GM10248 (cell line): Measurements from ENCODE around the gene HDAC9.

Experiments
- CTCF ChIA-PET: fragments of 300-600 bp; sonication (Branson Sonifier 250); formaldehyde crosslinking; extraction: SDS; loops from one replicate; lab custom pipeline; 2021; ENCODE audit warnings: antibody characterized with exemption; lab: Yijun Ruan, JAX
- POLR2A ChIA-PET: fragments of 350-650 bp; sonication (Branson Sonifier 250); formaldehyde crosslinking; extraction: SDS; loops from one replicate; lab custom pipeline; 2020; ENCODE audit warnings: antibody characterized with exemption; lab: Yijun Ruan, JAX
- DNase-seq: peaks from one replicate; pipeline ENCODE4 v3.0.0; 2012; ENCODE audit errors: extremely low spot score
- CTCF ChIP-seq: IDR thresholded peaks from 2 replicates; pipeline ENCODE4 v1.5.1; 2012; ENCODE audit warnings: mild to moderate bottlenecking, low read depth; ENCODE audit errors: extremely low read depth, missing control alignments, control extremely low read depth

The HDAC9 gene

DNA sequence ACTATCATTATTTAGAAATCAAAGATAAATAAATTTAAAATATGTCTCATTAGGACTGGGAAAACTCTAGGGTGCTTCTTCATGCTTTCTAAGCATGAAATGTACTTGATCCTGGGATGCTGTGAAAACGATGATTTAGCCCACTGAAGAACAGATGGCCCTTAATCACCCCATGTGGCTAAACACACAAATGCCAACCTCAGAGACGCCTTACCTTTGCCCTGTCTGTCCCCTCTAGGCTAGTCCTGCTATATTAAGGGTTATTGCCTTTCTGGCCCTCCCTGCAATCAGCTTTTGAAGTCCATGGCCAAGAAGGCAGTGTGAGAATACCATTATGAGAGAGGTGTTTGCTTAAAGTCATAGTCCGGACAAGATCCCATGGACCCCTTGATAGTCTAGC lies 404.7 kb downstream of the HDAC9 start:
- no peak for DNase-seq
- ChIA-PET CTCF (no interaction called here), POLR2A (no interaction called here)
- no peak for TF ChIP-seq CTCF

GRCh38 chr7:18900803-18901202 lies 405.3 kb downstream of the HDAC9 start:
- CTCF ChIA-PET: no interaction called here
- DNase-seq: no peak
- no peak for TF ChIP-seq CTCF

GRCh38 chr7:18901351-18901750 lies 405.8 kb downstream of the HDAC9 start:
- CTCF ChIA-PET: no interaction called here
- no peak for TF ChIP-seq CTCF
- POLR2A ChIA-PET: no interaction called here
- no peak for DNase-seq

More at GRCh38 chr7:18900803-18901202, 405.3 kb downstream of the HDAC9 start:
- POLR2A ChIA-PET: no interaction called here

DNA sequence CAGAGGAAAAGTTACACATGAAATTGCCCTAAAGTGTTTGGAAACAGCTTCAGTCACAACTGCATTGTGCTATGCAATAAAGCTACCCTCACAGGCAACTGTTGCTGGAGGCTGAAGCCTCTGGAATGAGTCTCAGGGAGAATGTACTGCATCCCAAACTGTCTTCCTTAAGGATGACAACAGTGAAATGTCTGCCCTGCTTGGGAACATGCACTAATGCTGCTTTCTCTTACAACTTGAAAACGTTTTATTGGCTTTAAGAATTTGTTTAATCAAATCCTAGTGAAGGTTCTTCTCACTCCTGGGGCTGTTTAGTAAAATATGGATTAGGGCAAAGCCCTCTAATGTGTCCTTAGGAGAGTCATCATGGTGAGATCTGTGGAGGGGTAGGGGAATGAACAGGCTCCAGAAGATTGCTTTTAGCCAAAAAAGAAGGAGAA lies 406.5 kb downstream of the HDAC9 start:
- ChIA-PET CTCF (no interaction called here), POLR2A (no interaction called here)
- no peak for TF ChIP-seq CTCF
- DNase-seq: no peak

GRCh38 chr7:18902892-18903291 lies 407.3 kb downstream of the HDAC9 start:
- ChIA-PET CTCF (interaction anchor here (1.3 kb wide), 1 partner anchor 7 kb away, joined by 3 read pairs; no protein-coding TSS in a partner anchor), POLR2A (no interaction called here)
- no peak for TF ChIP-seq CTCF

GRCh38 chr7:18903695-18904094 lies 408.1 kb downstream of the HDAC9 start:
- ChIA-PET POLR2A (no interaction called here), CTCF (interaction anchor here (1.3 kb wide), 1 partner anchor 8 kb away, joined by 3 read pairs; no protein-coding TSS in a partner anchor)
- no peak for DNase-seq
- TF ChIP-seq CTCF: no peak

More at GRCh38 chr7:18902892-18903291, 407.3 kb downstream of the HDAC9 start:
- no peak for DNase-seq

DNA sequence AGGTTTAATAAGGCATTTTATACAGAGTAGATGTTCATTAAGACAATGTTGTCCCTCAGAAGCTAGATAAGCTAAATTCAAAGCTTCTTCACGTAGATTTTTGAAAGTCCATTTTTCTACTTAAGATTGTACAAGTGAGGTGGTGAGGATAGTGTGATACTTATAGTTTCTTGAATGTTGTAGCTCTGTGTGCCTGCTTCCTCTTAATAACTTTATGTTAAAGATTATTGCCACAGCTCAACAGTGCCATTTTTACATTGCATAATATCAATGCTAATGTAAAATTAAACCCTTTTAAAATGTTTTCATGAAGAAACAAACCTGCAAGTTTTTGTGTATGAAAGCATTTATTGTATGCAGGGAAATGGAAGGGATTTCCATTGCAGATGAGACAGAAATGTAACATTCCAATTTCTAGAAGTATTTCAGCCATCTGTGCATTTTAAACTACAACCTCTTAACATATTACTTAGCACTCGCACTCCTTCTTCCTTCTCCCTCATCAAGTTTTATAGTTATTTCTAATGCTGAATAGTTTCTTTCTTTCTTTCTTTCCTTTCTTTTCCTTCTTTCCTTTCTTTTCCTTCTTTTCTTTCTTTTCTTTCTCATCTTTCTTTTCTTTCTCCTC lies 409.9 kb downstream of the HDAC9 start:
- TF ChIP-seq CTCF: no peak
- CTCF ChIA-PET: interaction anchor here (1.1 to 1.2 kb wide), 2 partner anchors 8 to 10 kb away, joined by 3 to 6 read pairs; no protein-coding TSS in a partner anchor
- DNase-seq: no peak
- POLR2A ChIA-PET: no interaction called here
